Fibroblast of pulmonary artery (primary cell): ENCODE results near the gene SOWAHD.

Source experiments
- DNase-seq: peaks from one replicate; pipeline ENCODE4 v3.0.0-alpha.2; 2010; ENCODE audit warnings: low read depth
- H3K4me3 ChIP-seq: replicated peaks from 2 replicates; pipeline ENCODE4 v1.5.1; 2011; ENCODE audit warnings: low read depth, mild to moderate bottlenecking, control low read depth, low read length, moderate library complexity
- CTCF ChIP-seq: IDR thresholded peaks from 2 replicates; pipeline ENCODE4 v1.5.1; 2011; ENCODE audit warnings: mild to moderate bottlenecking, control low read depth, low read length, inconsistent platforms; ENCODE audit errors: missing control alignments

Gene SOWAHD

GRCh38 chrX:119728487-119728886 lies 29.9 kb upstream of the SOWAHD start:
- no peak overlapping the region for H3K4me3 ChIP-seq
- DNase-seq, result no peak
- TF ChIP-seq CTCF, result no peak

- DNase-seq, result peak; percentile 83
- peak; percentile 60 for TF ChIP-seq CTCF
- no peak overlapping the region for H3K4me3 ChIP-seq
Measured at GRCh38 chrX:119729408-119730201, 28.8 kb upstream of the SOWAHD start.

GRCh38 chrX:119734897-119735339 lies 23.5 kb upstream of the SOWAHD start:
- DNase-seq, result no peak
- no peak for TF ChIP-seq CTCF
- no peak overlapping the region for H3K4me3 ChIP-seq

- no peak overlapping the region for H3K4me3 ChIP-seq
- DNase-seq, result no peak
- TF ChIP-seq CTCF, result no peak
Measured at GRCh38 chrX:119735467-119735866, 22.9 kb upstream of the SOWAHD start.

- no peak for DNase-seq
- no peak overlapping the region for H3K4me3 ChIP-seq
- TF ChIP-seq CTCF, result no peak
Measured at GRCh38 chrX:119736206-119736764, 22.1 kb upstream of the SOWAHD start.

- DNase-seq, result no peak
- H3K4me3 ChIP-seq, result no peak overlapping the region
- no peak for TF ChIP-seq CTCF
Measured at GRCh38 chrX:119738742-119739141, 19.6 kb upstream of the SOWAHD start.
